ENCODE data around the gene NCOA1.

NCOA1 gene

DNA sequence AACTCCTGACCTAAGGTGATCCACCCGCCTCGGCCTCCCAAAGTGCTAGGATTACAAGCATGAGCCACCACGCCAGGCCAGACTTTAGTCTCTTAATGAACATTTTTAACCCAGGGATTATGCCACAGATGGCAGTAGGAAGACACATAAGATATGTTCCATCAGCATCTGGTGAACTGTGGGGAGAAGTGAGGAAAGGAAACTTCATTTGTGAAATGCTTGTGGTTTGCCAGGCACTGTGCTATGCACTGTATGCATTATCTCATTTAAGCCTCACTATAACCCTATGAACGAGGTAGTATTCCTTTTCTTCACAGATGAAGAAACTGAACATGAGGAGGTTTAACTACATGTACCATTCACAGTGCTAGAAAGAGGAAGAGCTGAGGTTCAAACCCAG, 272.8 kb downstream of the NCOA1 start:
- TF ChIP-seq ZNF565 (CRISPR knock-in tag; conservative IDR thresholded peaks at IDR 0.05; ENCODE audit: low read depth) (no peak), OSR1 (CRISPR knock-in tag; IDR thresholded peaks at IDR 0.05) (no peak), ARNTL (CRISPR knock-in tag; IDR thresholded peaks at IDR 0.05; ENCODE audit: borderline replicate concordance, low read depth) (no peak), ZNF70 (CRISPR knock-in tag; IDR thresholded peaks at IDR 0.05) (no peak), ISL1 (CRISPR knock-in tag; IDR thresholded peaks at IDR 0.05) (no peak), ZFP3 (CRISPR knock-in tag; IDR thresholded peaks at IDR 0.05) (no peak), ZC3H10 (CRISPR knock-in tag; IDR thresholded peaks at IDR 0.05) (no peak), RARB (CRISPR knock-in tag; IDR thresholded peaks at IDR 0.05) (no peak), TCF4 (CRISPR knock-in tag; IDR thresholded peaks at IDR 0.05; ENCODE audit: borderline replicate concordance) (no peak), ZNF8 (CRISPR knock-in tag; IDR thresholded peaks at IDR 0.05) (no peak), CSDC2 (CRISPR knock-in tag; IDR thresholded peaks at IDR 0.05) (no peak), BACH2 (CRISPR knock-in tag; IDR thresholded peaks at IDR 0.05; ENCODE audit: borderline replicate concordance) (no peak), PPARA (CRISPR knock-in tag; IDR thresholded peaks at IDR 0.05; ENCODE audit: borderline replicate concordance) (no peak), ESRRG (CRISPR knock-in tag; IDR thresholded peaks at IDR 0.05) (no peak), SNAI2 (CRISPR knock-in tag; IDR thresholded peaks at IDR 0.05) (no peak)
- TF ChIP-seq, protein P1, sequence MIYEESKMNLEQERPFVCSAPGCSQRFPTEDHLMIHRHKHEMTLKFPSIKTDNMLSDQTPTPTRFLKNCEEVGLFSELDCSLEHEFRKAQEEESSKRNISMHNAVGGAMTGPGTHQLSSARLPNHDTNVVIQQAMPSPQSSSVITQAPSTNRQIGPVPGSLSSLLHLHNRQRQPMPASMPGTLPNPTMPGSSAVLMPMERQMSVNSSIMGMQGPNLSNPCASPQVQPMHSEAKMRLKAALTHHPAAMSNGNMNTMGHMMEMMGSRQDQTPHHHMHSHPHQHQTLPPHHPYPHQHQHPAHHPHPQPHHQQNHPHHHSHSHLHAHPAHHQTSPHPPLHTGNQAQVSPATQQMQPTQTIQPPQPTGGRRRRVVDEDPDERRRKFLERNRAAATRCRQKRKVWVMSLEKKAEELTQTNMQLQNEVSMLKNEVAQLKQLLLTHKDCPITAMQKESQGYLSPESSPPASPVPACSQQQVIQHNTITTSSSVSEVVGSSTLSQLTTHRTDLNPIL (CRISPR knock-in tag; IDR thresholded peaks at IDR 0.05; ENCODE audit: low read depth): no peak
- TF ChIP-seq, protein P2, sequence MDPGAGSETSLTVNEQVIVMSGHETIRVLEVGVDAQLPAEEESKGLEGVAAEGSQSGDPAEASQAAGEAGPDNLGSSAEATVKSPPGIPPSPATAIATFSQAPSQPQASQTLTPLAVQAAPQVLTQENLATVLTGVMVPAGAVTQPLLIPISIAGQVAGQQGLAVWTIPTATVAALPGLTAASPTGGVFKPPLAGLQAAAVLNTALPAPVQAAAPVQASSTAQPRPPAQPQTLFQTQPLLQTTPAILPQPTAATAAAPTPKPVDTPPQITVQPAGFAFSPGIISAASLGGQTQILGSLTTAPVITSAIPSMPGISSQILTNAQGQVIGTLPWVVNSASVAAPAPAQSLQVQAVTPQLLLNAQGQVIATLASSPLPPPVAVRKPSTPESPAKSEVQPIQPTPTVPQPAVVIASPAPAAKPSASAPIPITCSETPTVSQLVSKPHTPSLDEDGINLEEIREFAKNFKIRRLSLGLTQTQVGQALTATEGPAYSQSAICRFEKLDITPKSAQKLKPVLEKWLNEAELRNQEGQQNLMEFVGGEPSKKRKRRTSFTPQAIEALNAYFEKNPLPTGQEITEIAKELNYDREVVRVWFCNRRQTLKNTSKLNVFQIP (CRISPR knock-in tag; IDR thresholded peaks at IDR 0.05; ENCODE audit: borderline replicate concordance, low read depth): no peak
- ATAC-seq: no peak

DNA sequence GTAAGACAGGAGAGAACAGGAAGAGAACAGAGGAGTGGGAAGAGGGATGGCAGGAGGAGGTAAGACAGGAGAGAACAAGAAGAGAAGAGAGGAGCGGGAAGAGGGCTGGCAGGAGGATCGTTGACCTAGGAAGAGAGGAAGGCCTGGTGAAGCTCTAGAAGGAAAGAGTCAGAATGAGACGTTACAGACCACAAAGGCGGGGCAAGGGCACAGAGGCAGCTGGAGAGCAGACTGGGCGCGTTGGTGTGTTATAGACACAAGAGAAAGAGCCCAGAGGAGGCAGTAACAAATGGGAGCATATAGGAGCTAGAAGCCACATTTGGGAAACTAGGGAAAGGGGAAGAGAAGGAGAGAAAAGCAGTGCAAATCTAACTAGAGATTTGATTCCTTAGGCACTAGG, 275.6 kb downstream of the NCOA1 start:
- ATAC-seq: no peak
- TF ChIP-seq ZNF565 (CRISPR knock-in tag; conservative IDR thresholded peaks at IDR 0.05; ENCODE audit: low read depth) (no peak), ESRRG (CRISPR knock-in tag; IDR thresholded peaks at IDR 0.05) (no peak), BACH2 (CRISPR knock-in tag; IDR thresholded peaks at IDR 0.05; ENCODE audit: borderline replicate concordance) (no peak), TSHZ2 (CRISPR knock-in tag; IDR thresholded peaks at IDR 0.05) (no peak), TOX (CRISPR knock-in tag; IDR thresholded peaks at IDR 0.05; ENCODE audit: borderline replicate concordance) (no peak), ISL1 (CRISPR knock-in tag; IDR thresholded peaks at IDR 0.05) (no peak), ARNTL (CRISPR knock-in tag; IDR thresholded peaks at IDR 0.05; ENCODE audit: borderline replicate concordance, low read depth) (no peak), SNAI2 (CRISPR knock-in tag; IDR thresholded peaks at IDR 0.05) (no peak), PPARA (CRISPR knock-in tag; IDR thresholded peaks at IDR 0.05; ENCODE audit: borderline replicate concordance) (no peak), GLIS3 (CRISPR knock-in tag; IDR thresholded peaks at IDR 0.05) (no peak), CSDC2 (CRISPR knock-in tag; IDR thresholded peaks at IDR 0.05) (no peak), CSRNP3 (CRISPR knock-in tag; IDR thresholded peaks at IDR 0.05) (no peak), ZFP3 (CRISPR knock-in tag; IDR thresholded peaks at IDR 0.05) (no peak)
- TF ChIP-seq, protein P2 (CRISPR knock-in tag; IDR thresholded peaks at IDR 0.05; ENCODE audit: borderline replicate concordance, low read depth): no peak

GRCh38 chr2:24768013-24768412, 277.0 kb downstream of the NCOA1 start:
- no peak for ATAC-seq
- TF ChIP-seq TSHZ2 (CRISPR knock-in tag; IDR thresholded peaks at IDR 0.05): no peak
- no peak for TF ChIP-seq ZC3H10 (CRISPR knock-in tag; IDR thresholded peaks at IDR 0.05)
- TF ChIP-seq ZFP3 (CRISPR knock-in tag; IDR thresholded peaks at IDR 0.05): no peak
- no peak for TF ChIP-seq SNAI2 (CRISPR knock-in tag; IDR thresholded peaks at IDR 0.05)
- TF ChIP-seq ZNF565 (CRISPR knock-in tag; conservative IDR thresholded peaks at IDR 0.05; ENCODE audit: low read depth): no peak
- no peak for TF ChIP-seq TOX (CRISPR knock-in tag; IDR thresholded peaks at IDR 0.05; ENCODE audit: borderline replicate concordance)
- TF ChIP-seq, protein P3, sequence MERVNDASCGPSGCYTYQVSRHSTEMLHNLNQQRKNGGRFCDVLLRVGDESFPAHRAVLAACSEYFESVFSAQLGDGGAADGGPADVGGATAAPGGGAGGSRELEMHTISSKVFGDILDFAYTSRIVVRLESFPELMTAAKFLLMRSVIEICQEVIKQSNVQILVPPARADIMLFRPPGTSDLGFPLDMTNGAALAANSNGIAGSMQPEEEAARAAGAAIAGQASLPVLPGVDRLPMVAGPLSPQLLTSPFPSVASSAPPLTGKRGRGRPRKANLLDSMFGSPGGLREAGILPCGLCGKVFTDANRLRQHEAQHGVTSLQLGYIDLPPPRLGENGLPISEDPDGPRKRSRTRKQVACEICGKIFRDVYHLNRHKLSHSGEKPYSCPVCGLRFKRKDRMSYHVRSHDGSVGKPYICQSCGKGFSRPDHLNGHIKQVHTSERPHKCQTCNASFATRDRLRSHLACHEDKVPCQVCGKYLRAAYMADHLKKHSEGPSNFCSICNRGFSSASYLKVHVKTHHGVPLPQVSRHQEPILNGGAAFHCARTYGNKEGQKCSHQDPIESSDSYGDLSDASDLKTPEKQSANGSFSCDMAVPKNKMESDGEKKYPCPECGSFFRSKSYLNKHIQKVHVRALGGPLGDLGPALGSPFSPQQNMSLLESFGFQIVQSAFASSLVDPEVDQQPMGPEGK (CRISPR knock-in tag; IDR thresholded peaks at IDR 0.05; ENCODE audit: borderline replicate concordance): no peak
- TF ChIP-seq PPARA (CRISPR knock-in tag; IDR thresholded peaks at IDR 0.05; ENCODE audit: borderline replicate concordance): no peak

All from SK-N-SH treated with all-trans-retinoic acid at 6 μM for 48 hours (cell line).